ENCODE measurements around the gene MBL2.

DNA sequence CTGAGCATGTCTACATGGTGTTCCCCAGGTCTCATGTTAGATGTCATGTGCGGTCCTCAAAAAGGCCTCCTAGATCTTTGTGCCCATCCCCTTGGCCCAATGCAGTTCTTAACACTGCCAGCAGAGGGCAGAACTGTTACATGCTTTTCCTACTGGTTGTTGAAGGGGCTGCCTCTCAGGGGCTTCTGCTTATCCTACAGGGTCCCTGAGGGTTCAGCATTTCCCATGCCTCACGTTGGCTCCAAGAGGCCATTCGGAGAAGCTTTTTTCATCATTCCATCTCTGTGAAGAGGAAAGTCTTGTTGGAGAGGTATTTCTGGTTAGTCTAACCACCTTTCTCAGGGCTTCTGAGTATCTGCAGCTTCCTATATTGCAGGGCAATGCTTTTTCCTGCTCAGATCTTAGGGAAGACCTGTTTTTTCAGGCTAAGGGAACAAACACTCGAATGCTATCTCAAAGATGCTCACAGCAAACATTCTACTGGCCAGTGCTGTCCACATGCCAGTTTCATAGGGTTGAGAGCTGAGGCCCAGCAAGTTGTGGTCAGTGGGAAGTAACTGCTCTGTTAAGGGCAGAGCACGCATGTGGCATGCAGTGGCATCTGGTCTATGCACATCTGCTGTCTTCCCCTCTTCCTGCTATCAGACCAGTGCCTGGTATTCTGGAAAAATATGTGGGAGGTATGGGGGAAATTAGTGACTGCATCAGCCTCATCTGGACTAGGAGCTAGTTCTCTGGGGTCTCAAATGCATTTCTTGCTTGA, 31.5 kb downstream of the MBL2 start:
- TF ChIP-seq RAD21 (IDR thresholded peaks at IDR 0.05): peak; percentile 99
- TF ChIP-seq, protein P1, sequence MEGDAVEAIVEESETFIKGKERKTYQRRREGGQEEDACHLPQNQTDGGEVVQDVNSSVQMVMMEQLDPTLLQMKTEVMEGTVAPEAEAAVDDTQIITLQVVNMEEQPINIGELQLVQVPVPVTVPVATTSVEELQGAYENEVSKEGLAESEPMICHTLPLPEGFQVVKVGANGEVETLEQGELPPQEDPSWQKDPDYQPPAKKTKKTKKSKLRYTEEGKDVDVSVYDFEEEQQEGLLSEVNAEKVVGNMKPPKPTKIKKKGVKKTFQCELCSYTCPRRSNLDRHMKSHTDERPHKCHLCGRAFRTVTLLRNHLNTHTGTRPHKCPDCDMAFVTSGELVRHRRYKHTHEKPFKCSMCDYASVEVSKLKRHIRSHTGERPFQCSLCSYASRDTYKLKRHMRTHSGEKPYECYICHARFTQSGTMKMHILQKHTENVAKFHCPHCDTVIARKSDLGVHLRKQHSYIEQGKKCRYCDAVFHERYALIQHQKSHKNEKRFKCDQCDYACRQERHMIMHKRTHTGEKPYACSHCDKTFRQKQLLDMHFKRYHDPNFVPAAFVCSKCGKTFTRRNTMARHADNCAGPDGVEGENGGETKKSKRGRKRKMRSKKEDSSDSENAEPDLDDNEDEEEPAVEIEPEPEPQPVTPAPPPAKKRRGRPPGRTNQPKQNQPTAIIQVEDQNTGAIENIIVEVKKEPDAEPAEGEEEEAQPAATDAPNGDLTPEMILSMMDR (IDR thresholded peaks at IDR 0.05; ENCODE audit: low read depth, low read length, missing input control): peak; percentile 97
- no peak for TF ChIP-seq TAF1 (conservative IDR thresholded peaks at IDR 0.05)
- no peak for TF ChIP-seq EGR1 (IDR thresholded peaks at IDR 0.05; ENCODE audit: low read depth in 2 of 2)
